ENCODE measurements around the gene ZNF774.
"Not testable (repeated sequence)": the region's sequence is repeated elsewhere in the genome, so short reads cannot be mapped to it uniquely, and the experiment has no call there.

The ZNF774 gene

DNA sequence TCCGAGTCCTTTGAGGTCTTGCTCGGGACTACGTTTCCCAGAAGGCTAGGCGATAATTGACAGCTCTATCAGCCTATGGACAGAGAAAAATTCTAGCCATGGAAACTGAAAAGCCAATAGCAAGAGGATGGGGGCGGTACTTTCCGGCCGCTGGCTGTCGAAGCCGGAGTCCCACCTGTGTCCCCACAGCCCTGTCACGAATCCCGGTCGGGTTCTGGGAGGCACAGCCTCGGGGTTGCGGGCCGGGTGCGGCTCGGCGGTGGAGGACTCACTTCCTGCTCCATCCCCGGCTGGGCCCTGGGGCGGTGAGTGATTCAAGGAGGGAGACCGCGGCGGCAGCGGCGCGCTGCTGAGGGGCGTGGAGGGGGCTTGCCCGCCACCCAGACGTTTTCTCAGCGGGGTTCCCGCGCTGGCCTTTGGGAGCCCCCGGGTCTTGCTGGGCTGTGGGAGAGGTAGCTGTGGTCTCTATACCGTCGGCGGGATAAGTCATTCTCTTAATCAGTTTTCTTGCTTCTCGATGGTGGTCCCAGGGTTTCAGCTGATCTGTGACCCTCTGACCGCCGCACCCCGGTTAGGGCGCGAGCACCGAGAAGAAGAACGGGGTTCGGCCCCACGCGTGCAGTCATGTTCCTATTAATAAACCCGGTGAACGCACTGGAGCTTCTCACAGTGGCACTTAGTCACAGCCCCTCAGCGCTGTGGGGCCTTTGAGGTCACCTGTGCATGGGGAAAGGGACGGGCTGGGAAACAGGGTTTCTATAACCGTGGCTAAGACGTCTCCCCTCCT, at the start of gene ZNF774:
TSS of gene ZNF774 (plus strand) at position 178 of the 787 bp plus-strand sequence. CDS start 2,377 bp downstream, outside the sequence.
- DNase-seq (ENCODE audit: low spot score) = peak; percentile 100

GRCh38 chr15:90305355-90305754, 46.7 kb upstream of the ZNF774 start:
- DNase-seq (ENCODE audit: low spot score) = not testable (repeated sequence)

DNA sequence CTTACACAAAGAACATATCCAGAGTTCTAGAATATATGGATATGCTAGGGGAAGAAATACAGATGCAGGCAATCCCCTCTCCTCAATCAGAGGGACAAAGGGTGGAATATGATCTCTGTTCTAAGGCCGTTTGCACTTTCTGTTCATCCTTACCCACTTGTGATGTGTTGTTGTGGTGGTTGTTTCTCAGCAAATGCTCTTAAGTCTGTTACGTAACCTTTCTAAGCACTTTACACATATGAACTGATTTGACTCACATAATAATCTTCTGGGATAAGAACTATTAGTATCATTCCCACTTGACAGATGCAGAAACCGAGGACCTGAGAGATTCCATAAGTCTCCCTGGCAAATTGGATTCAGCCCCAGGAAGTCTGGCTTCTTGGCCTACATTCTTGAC, 46.2 kb upstream of the ZNF774 start:
- DNase-seq (ENCODE audit: low spot score) = no peak

DNA sequence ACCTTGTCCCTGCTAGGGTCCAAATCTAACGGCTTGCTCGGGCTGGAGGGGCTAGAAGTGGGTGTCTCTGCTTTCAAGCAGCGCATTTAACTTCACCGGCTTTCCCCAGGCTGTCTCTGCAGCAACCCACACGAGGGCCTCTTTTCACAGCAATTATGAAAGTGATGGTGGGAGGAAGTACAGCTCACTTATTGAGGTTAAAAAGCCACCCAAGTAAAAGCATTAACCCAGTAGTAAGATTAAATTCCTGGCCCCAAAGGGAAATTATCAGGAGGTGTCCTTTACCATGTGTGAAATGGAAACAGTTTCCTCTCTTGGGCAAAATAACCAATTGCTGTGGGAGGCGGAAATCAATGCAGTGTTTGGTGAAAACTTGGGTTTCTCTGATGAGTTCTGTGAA, 45.5 kb upstream of the ZNF774 start:
- DNase-seq (ENCODE audit: low spot score) = no peak

- no peak for DNase-seq (ENCODE audit: low spot score)
These were observed 44.4 kb upstream of the ZNF774 start for GRCh38 chr15:90307661-90308060.

- DNase-seq (ENCODE audit: low spot score) = no peak
These were observed 43.1 kb upstream of the ZNF774 start for GRCh38 chr15:90309020-90309419.

- peak; percentile 39 for DNase-seq (ENCODE audit: low spot score)
These were observed 36.7 kb upstream of the ZNF774 start for GRCh38 chr15:90315278-90315982.

- DNase-seq (ENCODE audit: low spot score) = no peak
These were observed 35.9 kb upstream of the ZNF774 start for GRCh38 chr15:90316139-90316538.

DNA sequence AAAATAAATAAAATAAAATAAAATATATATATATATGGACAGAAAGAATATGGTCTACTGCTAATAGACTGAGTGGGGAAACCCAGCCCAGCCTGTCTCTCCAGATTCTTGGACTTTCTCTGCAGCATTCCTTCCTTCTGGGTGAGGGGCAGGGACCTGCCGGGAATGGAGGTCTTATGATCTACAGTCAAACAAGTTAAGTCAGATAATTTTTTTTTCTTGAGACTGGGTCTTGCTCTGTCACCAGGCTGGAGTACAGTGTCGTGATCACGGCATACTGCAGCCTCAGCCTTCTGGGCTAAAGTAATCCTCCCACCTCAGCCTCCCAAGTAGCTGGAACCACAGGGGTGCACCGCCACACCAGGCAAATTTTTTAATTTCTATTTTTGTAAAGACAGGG, 33.5 kb upstream of the ZNF774 start:
- DNase-seq (ENCODE audit: low spot score) = no peak

DNA sequence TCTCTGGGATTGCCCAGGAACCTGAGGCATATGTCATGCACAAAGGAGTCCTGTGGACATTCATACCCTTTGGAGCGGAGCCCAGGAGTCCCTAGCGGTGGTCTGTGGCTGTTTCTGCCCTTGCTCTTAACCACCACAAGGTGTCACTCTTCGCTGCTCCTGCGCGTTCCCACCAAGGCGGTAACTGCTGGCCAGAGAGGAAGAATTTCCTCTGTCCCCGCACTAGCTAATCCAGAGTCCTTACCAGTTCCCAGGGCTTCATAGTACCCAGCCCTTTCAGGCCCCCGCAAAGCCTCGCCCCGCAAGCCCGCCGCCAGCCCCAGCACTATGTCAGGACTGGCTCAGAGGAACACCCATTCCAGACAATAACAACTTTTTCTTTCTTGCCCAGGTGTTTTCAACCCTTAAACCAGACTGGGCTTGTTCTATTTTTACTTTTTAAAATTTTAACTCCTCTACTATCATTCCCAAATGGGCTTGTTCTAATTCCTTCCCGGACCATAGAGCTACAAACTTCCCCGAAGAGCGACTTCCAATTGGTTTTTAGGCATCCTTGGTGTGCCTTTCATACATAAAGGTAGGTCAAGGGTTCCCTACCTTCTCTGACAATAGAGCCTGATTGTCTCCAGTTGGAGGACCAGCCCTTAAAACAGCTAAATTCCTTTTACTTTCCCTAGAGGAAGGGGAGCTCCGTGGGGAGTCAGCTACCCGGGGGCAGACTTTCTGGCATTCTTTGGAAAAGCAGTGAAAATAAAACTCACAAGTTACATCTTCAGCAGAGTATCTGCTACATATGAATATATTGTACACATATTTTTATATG, 31.8 kb upstream of the ZNF774 start:
- DNase-seq (ENCODE audit: low spot score) = peak; percentile 96

GRCh38 chr15:90320885-90321278, 31.2 kb upstream of the ZNF774 start:
- DNase-seq (ENCODE audit: low spot score) = no peak

DNA sequence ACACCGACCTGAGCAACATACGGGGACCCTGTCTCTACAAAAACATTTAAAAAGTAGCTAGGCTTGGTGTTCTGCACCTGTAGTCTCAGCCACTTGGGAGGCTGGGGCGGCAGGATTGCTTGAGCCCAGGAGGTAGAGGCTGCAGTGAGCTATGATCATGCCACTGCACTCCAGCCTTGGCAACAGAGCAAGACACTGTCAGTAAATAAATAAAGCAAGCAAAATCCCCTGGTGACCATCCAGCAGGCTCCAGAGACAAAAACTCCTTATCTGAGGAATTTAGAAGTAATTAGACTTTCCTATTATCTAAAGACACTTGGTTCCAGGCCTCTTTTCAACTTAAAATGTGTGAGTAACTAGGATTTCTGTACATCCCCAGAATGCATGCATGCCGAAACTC, 29.5 kb upstream of the ZNF774 start:
- DNase-seq (ENCODE audit: low spot score) = no peak

DNA sequence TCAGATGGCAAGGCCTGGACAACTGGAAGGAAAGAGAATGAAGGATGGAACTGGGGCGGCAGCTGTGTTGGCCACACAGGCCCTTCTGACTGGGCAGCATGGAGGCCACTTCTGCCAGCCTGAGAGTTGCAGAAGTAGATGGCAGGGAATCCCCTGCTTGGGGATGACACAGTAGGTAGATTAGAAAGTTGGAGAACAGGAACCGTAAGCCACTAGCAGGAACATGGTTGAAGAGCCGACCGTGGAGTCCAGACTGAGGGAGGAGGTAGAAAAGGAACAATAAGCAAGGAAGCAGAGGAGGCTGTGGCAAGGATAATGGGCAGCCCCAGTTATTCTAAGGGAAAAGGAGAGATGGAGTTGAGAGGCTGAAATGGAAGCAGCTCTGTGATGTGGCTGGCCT, 26.4 kb upstream of the ZNF774 start:
- DNase-seq (ENCODE audit: low spot score) = no peak

- DNase-seq (ENCODE audit: low spot score) = no peak
These were observed 25.6 kb upstream of the ZNF774 start for GRCh38 chr15:90326441-90326840.

DNA sequence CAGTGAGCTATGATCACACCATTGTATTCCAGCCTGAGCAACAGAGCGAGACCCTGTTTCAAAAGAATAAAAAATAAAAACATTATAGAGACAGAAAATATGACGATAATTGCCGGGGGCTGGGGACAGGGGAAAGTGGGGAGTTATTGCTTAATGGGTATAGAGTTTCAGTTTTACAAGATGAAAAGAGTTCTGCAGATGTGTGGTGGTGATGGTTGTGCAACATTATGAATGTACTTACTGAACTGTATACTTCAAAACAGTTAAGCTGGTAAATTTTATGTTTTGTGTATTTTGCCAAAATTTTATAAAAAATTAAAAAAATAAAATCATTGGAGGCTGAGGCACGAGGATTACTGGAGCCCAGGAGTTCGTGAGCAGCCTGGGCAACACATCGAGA, 24.8 kb upstream of the ZNF774 start:
- no peak for DNase-seq (ENCODE audit: low spot score)

- DNase-seq (ENCODE audit: low spot score) = no peak
These were observed 17.8 kb upstream of the ZNF774 start for GRCh38 chr15:90334304-90334731.

DNA sequence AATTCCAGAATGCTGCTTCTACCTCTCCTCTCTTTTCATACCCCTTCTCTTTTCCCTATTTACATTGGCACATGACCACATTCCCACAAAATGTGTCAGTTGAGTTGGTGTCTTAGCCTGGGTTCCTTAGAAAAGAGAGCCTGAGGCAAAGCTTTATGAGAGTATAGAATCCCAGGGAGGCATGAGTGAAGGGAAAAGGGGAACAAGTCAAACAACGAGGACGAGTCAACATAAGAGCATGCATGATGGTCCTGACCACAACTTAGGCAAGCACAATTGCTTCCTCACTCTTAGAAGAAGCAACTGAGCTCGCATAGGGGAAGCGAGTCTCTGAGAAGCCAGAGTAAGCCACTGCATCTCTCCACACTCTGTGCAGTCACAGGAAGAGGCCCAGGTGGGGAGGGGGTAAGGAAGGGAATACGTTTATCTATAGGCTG, 15.4 kb upstream of the ZNF774 start:
- no peak for DNase-seq (ENCODE audit: low spot score)

GRCh38 chr15:90337256-90337655, 14.8 kb upstream of the ZNF774 start:
- no peak for DNase-seq (ENCODE audit: low spot score)

DNA sequence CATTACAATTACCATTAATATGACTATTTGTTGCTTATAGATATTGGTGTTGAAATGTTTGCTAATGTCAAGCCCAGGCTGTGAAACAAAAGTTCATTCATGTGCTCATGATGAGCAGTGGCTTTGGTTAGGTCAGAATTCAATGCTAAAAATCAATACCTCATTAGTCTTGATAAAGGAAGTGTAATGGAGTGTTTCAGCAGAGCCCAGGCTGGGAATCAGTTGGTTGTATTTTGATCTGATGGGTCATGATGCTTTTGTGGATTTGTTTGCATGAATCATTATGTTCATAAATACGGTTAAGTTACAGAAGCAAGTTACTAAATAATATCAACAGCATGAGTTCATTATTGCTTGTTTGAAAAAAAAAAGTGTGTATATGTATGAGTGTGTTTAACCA, 13.6 kb upstream of the ZNF774 start:
- DNase-seq (ENCODE audit: low spot score) = no peak

GRCh38 chr15:90340345-90340744, 11.7 kb upstream of the ZNF774 start:
- no peak for DNase-seq (ENCODE audit: low spot score)

DNA sequence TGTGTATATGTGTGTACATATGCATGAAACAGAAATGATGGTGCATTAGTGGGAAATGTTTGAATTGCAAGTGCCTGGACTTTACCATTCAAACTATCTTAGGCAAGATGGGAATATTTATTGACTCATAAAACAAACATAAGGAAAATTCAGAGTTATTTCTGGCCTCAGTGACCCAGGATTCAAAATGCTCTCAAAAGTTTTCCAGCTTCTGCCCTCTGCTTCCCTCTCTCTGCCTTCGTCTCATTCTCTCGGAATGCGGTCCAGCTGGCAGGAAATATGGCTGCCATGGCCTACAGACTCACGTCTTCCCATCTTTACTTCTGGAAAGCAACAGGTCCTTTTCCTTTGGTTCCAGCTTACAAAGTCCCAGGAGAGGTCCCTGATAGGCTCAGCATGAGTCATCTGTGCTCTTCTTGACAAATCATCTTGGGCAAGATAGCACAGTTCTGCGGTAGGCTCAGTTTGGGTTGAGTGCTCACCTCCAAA, 8.7 kb upstream of the ZNF774 start:
- DNase-seq (ENCODE audit: low spot score) = no peak

GRCh38 chr15:90344662-90345061, 7.4 kb upstream of the ZNF774 start:
- no peak for DNase-seq (ENCODE audit: low spot score)

All from COLO829 (cell line).